Measurements from ENCODE around the gene BCS1L.

DNA sequence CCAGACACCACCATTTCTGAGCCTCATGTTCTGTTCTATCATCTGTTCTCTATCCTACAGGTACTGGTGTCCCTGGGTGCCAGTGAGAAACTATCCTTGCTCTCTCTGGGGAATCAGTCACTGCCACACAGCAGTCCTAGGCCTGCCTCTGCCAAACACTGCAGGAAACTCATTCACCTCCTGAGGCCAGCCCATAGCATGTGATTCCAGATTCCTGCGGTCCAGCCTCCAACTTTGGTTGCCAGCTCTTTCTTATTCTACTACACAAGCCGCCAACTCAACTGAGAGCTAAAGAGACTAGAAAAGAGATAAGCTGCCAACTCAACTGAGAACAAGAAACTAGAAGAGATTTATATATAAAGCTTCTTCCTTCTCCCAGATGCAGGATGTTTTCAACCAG lies 42.3 kb downstream of the BCS1L start:
- TF ChIP-seq, protein P1, sequence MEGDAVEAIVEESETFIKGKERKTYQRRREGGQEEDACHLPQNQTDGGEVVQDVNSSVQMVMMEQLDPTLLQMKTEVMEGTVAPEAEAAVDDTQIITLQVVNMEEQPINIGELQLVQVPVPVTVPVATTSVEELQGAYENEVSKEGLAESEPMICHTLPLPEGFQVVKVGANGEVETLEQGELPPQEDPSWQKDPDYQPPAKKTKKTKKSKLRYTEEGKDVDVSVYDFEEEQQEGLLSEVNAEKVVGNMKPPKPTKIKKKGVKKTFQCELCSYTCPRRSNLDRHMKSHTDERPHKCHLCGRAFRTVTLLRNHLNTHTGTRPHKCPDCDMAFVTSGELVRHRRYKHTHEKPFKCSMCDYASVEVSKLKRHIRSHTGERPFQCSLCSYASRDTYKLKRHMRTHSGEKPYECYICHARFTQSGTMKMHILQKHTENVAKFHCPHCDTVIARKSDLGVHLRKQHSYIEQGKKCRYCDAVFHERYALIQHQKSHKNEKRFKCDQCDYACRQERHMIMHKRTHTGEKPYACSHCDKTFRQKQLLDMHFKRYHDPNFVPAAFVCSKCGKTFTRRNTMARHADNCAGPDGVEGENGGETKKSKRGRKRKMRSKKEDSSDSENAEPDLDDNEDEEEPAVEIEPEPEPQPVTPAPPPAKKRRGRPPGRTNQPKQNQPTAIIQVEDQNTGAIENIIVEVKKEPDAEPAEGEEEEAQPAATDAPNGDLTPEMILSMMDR (IDR thresholded peaks at IDR 0.05) = no peak
- TF ChIP-seq EP300 (IDR thresholded peaks at IDR 0.05; ENCODE audit: low read depth) (no peak), POLR2AphosphoS5 (IDR thresholded peaks at IDR 0.05) (no peak)
